ENCODE results near the gene NOTCH4.

GRCh38 chr6:32271429-32271828, 47.6 kb upstream of the NOTCH4 start:
- no peak for TF ChIP-seq EZH2 (IDR thresholded peaks at IDR 0.05; ENCODE audit: insufficient read depth, poor library complexity, severe bottlenecking)
- TF ChIP-seq EZH2phosphoT487 (IDR thresholded peaks at IDR 0.05; ENCODE audit: insufficient read depth, low read depth): no peak
